Measurements from ENCODE around the gene TMIE. TPM values are rescaled to one million over a fixed set of nuclear protein-coding genes. Genes with fewer than 3 reads are reported as not detected.

Gene TMIE
- total and polyA plus RNA-seq, 10 of the 15 experiments (the other 5 are each of a cell fraction or from before 2014, with no cell fraction given): not detected

DNA sequence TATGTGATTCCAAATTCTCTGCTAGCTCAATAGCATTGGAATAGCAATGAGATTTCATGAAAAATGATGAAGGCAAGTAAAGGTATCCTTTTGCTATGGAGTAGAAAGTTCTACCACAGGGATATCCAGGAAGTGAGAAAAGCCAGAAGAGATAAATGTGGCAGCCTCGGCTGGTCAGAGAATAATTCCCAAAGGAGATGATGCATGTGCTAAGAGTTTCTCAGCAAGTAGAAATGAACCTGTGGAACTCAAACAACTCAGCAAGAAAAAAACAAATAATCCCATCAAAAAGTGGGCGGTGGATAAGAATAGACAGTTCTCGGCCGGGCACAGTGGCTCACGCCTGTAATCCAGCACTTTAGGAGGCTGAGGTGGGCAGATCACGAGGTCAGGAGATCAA is 45.9 kb upstream of the TMIE start:
- in situ Hi-C loops (cut with MboI) (no loop called here), intact Hi-C loops (cut with micrococcal nuclease; ENCODE audit: unreplicated experiment) (no loop called here)
- POLR2A ChIA-PET: no interaction called here
- H3K4me2 ChIP-seq (ENCODE audit: control insufficient read depth, insufficient read depth): no peak overlapping the region
- no peak overlapping the region for H3K9ac ChIP-seq (ENCODE audit: control insufficient read depth, insufficient read depth, low read length)
- H3K4me3 ChIP-seq: no peak overlapping the region
- DNase-seq (ENCODE audit: low read depth, low spot score): no peak
- ATAC-seq: no peak
- 60% methylated on average over 6 of the region's 6 CpGs for WGBS (ENCODE audit: insufficient coverage, insufficient replicate concordance, low lambda C conversion rate, missing lambda C conversion rate)
- CTCF ChIA-PET: interaction anchor here (0.7 kb wide), 1 partner anchor 166 kb away, joined by 3 read pairs; no protein-coding TSS in a partner anchor
- H3K79me2 ChIP-seq (ENCODE audit: control insufficient read depth, insufficient read depth, low read length): no peaks in the 10 kb centered on the region
- FAIRE-seq: no peak
- H2AFZ ChIP-seq (ENCODE audit: control insufficient read depth, low read depth, low read length): no peak overlapping the region
- RAD21 ChIA-PET (ENCODE audit: unreplicated experiment): no interaction called here
- TF ChIP-seq SMAD1 (IDR thresholded peaks at IDR 0.05; ENCODE audit: low read depth, partially characterized antibody): no peak
- BruUV-seq (replicated peaks): no TSS peak
- H3K9me3 ChIP-seq (replicated peaks; ENCODE audit: control insufficient read depth, insufficient read depth, low read length): no peaks in the 10 kb centered on the region
- no peak overlapping the region for H3K27ac ChIP-seq (ENCODE audit: control insufficient read depth, insufficient read depth)
- no peaks in the 10 kb centered on the region for H3K4me1 ChIP-seq (ENCODE audit: control insufficient read depth, insufficient read depth, low read length)
- H3K27me3 ChIP-seq (replicated peaks in 1 of 2; ENCODE audit: control insufficient read depth in 2 of 2, insufficient read depth in 2 of 2, low read length in 1 of 2): peaks cover 0 to 5% of the 10 kb centered on the region in 2 experiments; a peak in 3 of 4 replicates
- H4K20me1 ChIP-seq (ENCODE audit: control insufficient read depth, insufficient read depth): no peaks in the 10 kb centered on the region
- SMC1A ChIA-PET (ENCODE audit: uncharacterized antibody, unreplicated experiment): no interaction called here
- no peaks in the 10 kb centered on the region for H3K36me3 ChIP-seq (ENCODE audit: control insufficient read depth in 2 of 2, insufficient read depth in 2 of 2, low read length in 1 of 2)

DNA sequence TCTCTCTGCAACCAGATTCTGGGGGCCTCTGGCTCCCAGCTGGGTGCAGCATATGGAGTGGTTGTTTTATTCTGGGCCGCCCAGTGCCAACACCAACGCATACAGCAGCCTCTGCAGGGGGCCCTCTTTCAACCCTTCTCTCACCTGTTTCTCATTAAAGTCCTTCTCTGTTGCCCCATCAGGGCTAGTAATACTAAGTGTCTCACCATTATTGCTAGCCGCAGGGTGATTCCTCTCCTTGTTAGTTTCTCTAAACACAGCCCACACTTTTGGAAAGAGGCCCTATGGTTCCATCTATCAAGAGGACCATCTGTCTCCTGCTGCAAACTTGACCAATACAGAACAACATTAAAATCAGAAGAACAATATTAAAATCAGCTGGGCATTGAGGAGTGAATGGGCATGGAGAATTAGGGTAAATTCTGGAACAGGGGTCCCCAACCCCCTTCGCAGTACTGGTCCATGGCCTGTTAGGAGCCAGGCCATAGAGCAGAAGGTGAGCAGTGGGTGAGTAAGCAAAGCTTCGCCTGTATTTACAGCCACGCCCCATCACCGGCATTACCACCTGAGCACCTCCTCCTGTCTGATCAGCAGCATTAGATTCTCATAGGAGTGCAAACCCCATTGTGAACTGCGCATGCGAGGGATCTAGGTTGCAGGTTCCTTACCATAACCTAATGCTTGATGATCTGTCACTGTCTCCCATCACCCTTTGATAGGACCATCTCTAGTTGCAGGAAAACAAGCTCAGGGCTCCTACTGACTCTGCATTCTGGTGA is 44.2 kb upstream of the TMIE start:
- no TSS peak for BruUV-seq (replicated peaks)
- in situ Hi-C loops (cut with MboI) (no loop called here), intact Hi-C loops (cut with micrococcal nuclease; ENCODE audit: unreplicated experiment) (no loop called here)
- Histone ChIP-seq H3K36me3 (ENCODE audit: control insufficient read depth in 2 of 2, insufficient read depth in 2 of 2, low read length in 1 of 2) (no peaks in the 10 kb centered on the region), H2AFZ (ENCODE audit: control insufficient read depth, low read depth, low read length) (no peak overlapping the region), H3K4me2 (ENCODE audit: control insufficient read depth, insufficient read depth) (no peak overlapping the region), H3K4me1 (ENCODE audit: control insufficient read depth, insufficient read depth, low read length) (no peaks in the 10 kb centered on the region), H3K27ac (ENCODE audit: control insufficient read depth, insufficient read depth) (no peak overlapping the region), H4K20me1 (ENCODE audit: control insufficient read depth, insufficient read depth) (no peaks in the 10 kb centered on the region), H3K9ac (ENCODE audit: control insufficient read depth, insufficient read depth, low read length) (no peak overlapping the region), H3K79me2 (ENCODE audit: control insufficient read depth, insufficient read depth, low read length) (no peaks in the 10 kb centered on the region), H3K4me3 (no peak overlapping the region), H3K9me3 (replicated peaks; ENCODE audit: control insufficient read depth, insufficient read depth, low read length) (no peaks in the 10 kb centered on the region), H3K27me3 (replicated peaks in 1 of 2; ENCODE audit: control insufficient read depth in 2 of 2, insufficient read depth in 2 of 2, low read length in 1 of 2) (peaks cover 0 to 5% of the 10 kb centered on the region in 2 experiments; a peak in 3 of 4 replicates)
- SMC1A ChIA-PET (ENCODE audit: uncharacterized antibody, unreplicated experiment): no interaction called here
- ATAC-seq (no peak), DNase-seq (ENCODE audit: low read depth, low spot score) (no peak), FAIRE-seq (no peak)
- POLR2A ChIA-PET: no interaction called here
- CTCF ChIA-PET: no interaction called here
- WGBS (ENCODE audit: insufficient coverage, insufficient replicate concordance, low lambda C conversion rate, missing lambda C conversion rate): 80% methylated on average over 9 of the region's 9 CpGs
- RAD21 ChIA-PET (ENCODE audit: unreplicated experiment): no interaction called here
- TF ChIP-seq POU2F2 (IDR thresholded peaks at IDR 0.05; ENCODE audit: borderline replicate concordance, low read depth, low read length) (no peak), ZNF24 (IDR thresholded peaks at IDR 0.05) (no peak), NR2F1 (conservative IDR thresholded peaks at IDR 0.05) (no peak), GABPA (IDR thresholded peaks at IDR 0.05; ENCODE audit: low read depth) (no peak), CEBPB (IDR thresholded peaks at IDR 0.05; ENCODE audit: borderline replicate concordance in 1 of 2, low read depth in 2 of 2, low read length in 2 of 2) (no peak), SMARCA5 (IDR thresholded peaks at IDR 0.05) (no peak), POLR2AphosphoS5 (IDR thresholded peaks at IDR 0.05; ENCODE audit: low read length) (no peak), NFYA (IDR thresholded peaks at IDR 0.05; ENCODE audit: borderline replicate concordance, low read depth, low read length) (no peak), SMAD5 (IDR thresholded peaks at IDR 0.05; ENCODE audit: low read depth) (no peak)
- TF ChIP-seq, protein P1, sequence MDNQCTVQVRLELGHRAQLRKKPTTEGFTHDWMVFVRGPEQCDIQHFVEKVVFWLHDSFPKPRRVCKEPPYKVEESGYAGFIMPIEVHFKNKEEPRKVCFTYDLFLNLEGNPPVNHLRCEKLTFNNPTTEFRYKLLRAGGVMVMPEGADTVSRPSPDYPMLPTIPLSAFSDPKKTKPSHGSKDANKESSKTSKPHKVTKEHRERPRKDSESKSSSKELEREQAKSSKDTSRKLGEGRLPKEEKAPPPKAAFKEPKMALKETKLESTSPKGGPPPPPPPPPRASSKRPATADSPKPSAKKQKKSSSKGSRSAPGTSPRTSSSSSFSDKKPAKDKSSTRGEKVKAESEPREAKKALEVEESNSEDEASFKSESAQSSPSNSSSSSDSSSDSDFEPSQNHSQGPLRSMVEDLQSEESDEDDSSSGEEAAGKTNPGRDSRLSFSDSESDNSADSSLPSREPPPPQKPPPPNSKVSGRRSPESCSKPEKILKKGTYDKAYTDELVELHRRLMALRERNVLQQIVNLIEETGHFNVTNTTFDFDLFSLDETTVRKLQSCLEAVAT (IDR thresholded peaks at IDR 0.05): no peak
- TF ChIP-seq, protein P2, sequence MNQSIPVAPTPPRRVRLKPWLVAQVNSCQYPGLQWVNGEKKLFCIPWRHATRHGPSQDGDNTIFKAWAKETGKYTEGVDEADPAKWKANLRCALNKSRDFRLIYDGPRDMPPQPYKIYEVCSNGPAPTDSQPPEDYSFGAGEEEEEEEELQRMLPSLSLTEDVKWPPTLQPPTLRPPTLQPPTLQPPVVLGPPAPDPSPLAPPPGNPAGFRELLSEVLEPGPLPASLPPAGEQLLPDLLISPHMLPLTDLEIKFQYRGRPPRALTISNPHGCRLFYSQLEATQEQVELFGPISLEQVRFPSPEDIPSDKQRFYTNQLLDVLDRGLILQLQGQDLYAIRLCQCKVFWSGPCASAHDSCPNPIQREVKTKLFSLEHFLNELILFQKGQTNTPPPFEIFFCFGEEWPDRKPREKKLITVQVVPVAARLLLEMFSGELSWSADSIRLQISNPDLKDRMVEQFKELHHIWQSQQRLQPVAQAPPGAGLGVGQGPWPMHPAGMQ (IDR thresholded peaks at IDR 0.05; ENCODE audit: borderline replicate concordance): no peak
- TF ChIP-seq, protein P3, sequence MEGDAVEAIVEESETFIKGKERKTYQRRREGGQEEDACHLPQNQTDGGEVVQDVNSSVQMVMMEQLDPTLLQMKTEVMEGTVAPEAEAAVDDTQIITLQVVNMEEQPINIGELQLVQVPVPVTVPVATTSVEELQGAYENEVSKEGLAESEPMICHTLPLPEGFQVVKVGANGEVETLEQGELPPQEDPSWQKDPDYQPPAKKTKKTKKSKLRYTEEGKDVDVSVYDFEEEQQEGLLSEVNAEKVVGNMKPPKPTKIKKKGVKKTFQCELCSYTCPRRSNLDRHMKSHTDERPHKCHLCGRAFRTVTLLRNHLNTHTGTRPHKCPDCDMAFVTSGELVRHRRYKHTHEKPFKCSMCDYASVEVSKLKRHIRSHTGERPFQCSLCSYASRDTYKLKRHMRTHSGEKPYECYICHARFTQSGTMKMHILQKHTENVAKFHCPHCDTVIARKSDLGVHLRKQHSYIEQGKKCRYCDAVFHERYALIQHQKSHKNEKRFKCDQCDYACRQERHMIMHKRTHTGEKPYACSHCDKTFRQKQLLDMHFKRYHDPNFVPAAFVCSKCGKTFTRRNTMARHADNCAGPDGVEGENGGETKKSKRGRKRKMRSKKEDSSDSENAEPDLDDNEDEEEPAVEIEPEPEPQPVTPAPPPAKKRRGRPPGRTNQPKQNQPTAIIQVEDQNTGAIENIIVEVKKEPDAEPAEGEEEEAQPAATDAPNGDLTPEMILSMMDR (IDR thresholded peaks at IDR 0.05 in 2 of 3, conservative IDR thresholded peaks at IDR 0.05 in 1 of 3; ENCODE audit: control insufficient read depth in 2 of 3, extremely low read depth in 1 of 3, insufficient read depth in 1 of 3, low read depth in 3 of 3, low read length in 3 of 3): no peak

Measured in GM12878 (cell line).